Trophoblast cell (in vitro differentiated cells and primary cell): ENCODE results near the gene RBM19.

ENCODE experiments used
- DNase-seq, 2 donors: peaks; one replicate each; pipeline ENCODE4 v3.0.0-alpha.2; 2016
- H2AFZ ChIP-seq: 2 replicates; pipeline ENCODE4 v1.6.1; 2013; ENCODE audit warnings: low read length, moderate library complexity, mild to moderate bottlenecking; ENCODE audit not compliant: insufficient read depth, poor library complexity
- H2AK5ac ChIP-seq: 2 replicates; pipeline ENCODE4 v1.6.1; 2013; ENCODE audit warnings: mild to moderate bottlenecking, low read length
- H2BK120ac ChIP-seq: 2 replicates; pipeline ENCODE4 v1.6.1; 2013; ENCODE audit warnings: low read length, mild to moderate bottlenecking, moderate library complexity; ENCODE audit not compliant: insufficient read depth, poor library complexity
- H2BK12ac ChIP-seq: 2 replicates; pipeline ENCODE4 v1.6.1; 2013; ENCODE audit warnings: mild to moderate bottlenecking, low read length, moderate library complexity
- H2BK5ac ChIP-seq: 2 replicates; pipeline ENCODE4 v1.6.1; 2013; ENCODE audit warnings: low read length, low read depth, moderate library complexity, mild to moderate bottlenecking; ENCODE audit not compliant: poor library complexity
- H3K14ac ChIP-seq: 2 replicates; pipeline ENCODE4 v1.6.1; 2013; ENCODE audit warnings: mild to moderate bottlenecking, low read length
- H3K18ac ChIP-seq: 2 replicates; pipeline ENCODE4 v1.6.1; 2013; ENCODE audit warnings: mild to moderate bottlenecking, low read length
- H3K23ac ChIP-seq: 2 replicates; pipeline ENCODE4 v1.6.1; 2013; ENCODE audit warnings: low read length
- H3K27ac ChIP-seq: 2 replicates; pipeline ENCODE4 v1.5.1; 2013; ENCODE audit warnings: low read depth, mild to moderate bottlenecking, inconsistent platforms, low read length, moderate library complexity
- H3K27me3 ChIP-seq: 2 replicates; pipeline ENCODE4 v1.6.1; 2013; ENCODE audit warnings: inconsistent platforms, mild to moderate bottlenecking, low read length, moderate library complexity; ENCODE audit not compliant: insufficient read depth
- H3K36me3 ChIP-seq, 2 experiments: 1 replicate in 1 of 2; 2 replicates in 1 of 2; pipeline ENCODE4 v1.6.1; 2013; ENCODE audit warnings: low read length in 2 of 2, mild to moderate bottlenecking in 2 of 2, moderate library complexity in 1 of 2; ENCODE audit not compliant: insufficient read depth in 2 of 2, control insufficient read depth in 1 of 2
- H3K4ac ChIP-seq: 2 replicates; pipeline ENCODE4 v1.6.1; 2013; ENCODE audit warnings: low read depth, mild to moderate bottlenecking, low read length, moderate library complexity
- H3K4me1 ChIP-seq, 2 experiments: 1 replicate in 1 of 2; 2 replicates in 1 of 2; pipeline ENCODE4 v1.6.1; 2013; ENCODE audit warnings: low read length in 2 of 2, mild to moderate bottlenecking in 2 of 2, moderate library complexity in 1 of 2; ENCODE audit not compliant: insufficient read depth in 2 of 2, control insufficient read depth in 1 of 2
- H3K4me2 ChIP-seq: 2 replicates; pipeline ENCODE4 v1.6.1; 2013; ENCODE audit warnings: inconsistent platforms, mild to moderate bottlenecking, low read length, moderate library complexity
- H3K4me3 ChIP-seq: 2 replicates; pipeline ENCODE4 v1.5.1; 2013; ENCODE audit warnings: mild to moderate bottlenecking, low read depth, low read length, inconsistent platforms
- H3K79me1 ChIP-seq: one replicate; pipeline ENCODE4 v1.6.1; 2013; ENCODE audit warnings: low read length
- H3K79me2 ChIP-seq: 2 replicates; pipeline ENCODE4 v1.6.1; 2013; ENCODE audit warnings: low read length, mild to moderate bottlenecking; ENCODE audit not compliant: control insufficient read depth, insufficient read depth, poor library complexity
- H3K9ac ChIP-seq: 2 replicates; pipeline ENCODE4 v1.6.1; 2013; ENCODE audit warnings: mild to moderate bottlenecking, low read length
- H3K9me3 ChIP-seq: 2 replicates; pipeline ENCODE4 v1.6.1; 2013; ENCODE audit warnings: low read depth, mild to moderate bottlenecking, control low read depth, inconsistent platforms, low read length; ENCODE audit not compliant: insufficient read depth
- H4K12ac ChIP-seq: 2 replicates; pipeline ENCODE4 v1.6.1; 2013; ENCODE audit warnings: low read depth, mild to moderate bottlenecking, low read length, moderate library complexity
- H4K8ac ChIP-seq: 2 replicates; pipeline ENCODE4 v1.6.1; 2013; ENCODE audit warnings: low read depth, mild to moderate bottlenecking, low read length, moderate library complexity
- H4K91ac ChIP-seq: one replicate; pipeline ENCODE4 v1.6.1; 2013; ENCODE audit warnings: low read depth, mild to moderate bottlenecking, low read length, moderate library complexity
- WGBS: extraction: QIAGEN DNeasy Blood & Tissue Kit; methylation state at CpG from one replicate; pipeline ENCODE4 v1.1.7; 2013; ENCODE audit warnings: missing lambda C conversion rate; ENCODE audit not compliant: insufficient read length, insufficient coverage; ENCODE audit errors: extremely low coverage; 5-methylcytosine and 5-hydroxymethylcytosine counted together

The RBM19 gene

DNA sequence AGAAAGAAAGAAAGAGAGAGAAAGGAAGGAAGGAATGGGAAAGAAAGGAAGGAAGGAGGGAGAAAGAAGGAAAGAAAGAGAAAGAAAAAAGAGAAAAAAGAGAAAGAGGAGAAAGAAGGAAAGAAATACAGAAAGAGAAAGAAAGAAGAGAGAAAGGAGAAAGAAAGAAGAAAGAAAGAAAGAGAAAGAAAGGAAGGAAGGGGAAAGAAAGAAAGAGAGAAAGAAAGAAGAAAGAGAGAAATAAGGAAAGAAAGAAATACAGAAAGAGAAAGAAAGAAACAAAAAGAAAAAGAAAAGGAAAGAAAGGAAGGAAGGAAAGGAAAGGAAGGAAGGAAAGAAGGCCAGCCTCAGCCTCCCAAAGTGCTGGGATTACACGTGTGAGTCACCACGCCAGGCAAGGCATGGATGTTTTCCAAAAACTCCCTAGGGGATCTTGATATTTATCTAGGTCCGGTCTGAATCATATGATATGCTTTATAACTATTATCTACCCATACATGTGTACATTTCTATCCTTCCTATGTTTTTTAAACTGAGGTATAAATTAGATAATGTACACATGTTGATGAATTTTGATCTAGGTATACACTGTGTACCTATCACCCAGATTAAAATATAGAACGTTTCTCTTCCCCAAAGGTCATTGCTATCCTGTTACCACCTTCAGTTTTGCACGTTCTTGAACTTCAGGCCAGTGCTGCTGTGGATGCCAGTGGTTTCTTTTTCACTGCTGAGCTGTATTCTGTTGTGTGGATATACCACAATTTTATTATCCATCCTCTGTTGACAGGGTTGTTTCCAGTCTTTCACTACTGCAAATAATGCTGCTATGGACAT is 177.9 kb downstream of the RBM19 start:
- Histone ChIP-seq H3K79me1 (no peaks in the 10 kb centered on the region), H3K27me3 (no peaks in the 10 kb centered on the region), H3K4me3 (no peak overlapping the region), H3K9ac (no peak overlapping the region), H3K4ac (no peak overlapping the region), H3K27ac (no peak overlapping the region), H4K91ac (no peak overlapping the region), H3K4me1 (no peaks in the 10 kb centered on the region), H3K79me2 (no peaks in the 10 kb centered on the region), H2BK5ac (no peak overlapping the region), H3K23ac (no peak overlapping the region), H2AK5ac (no peak overlapping the region), H2BK12ac (no peak overlapping the region), H4K12ac (no peak overlapping the region), H3K9me3 (no peaks in the 10 kb centered on the region), H3K18ac (no peak overlapping the region), H4K8ac (no peak overlapping the region), H3K4me2 (no peak overlapping the region), H2AFZ (no peak overlapping the region), H2BK120ac (no peak overlapping the region), H3K36me3 (no peaks in the 10 kb centered on the region), H3K14ac (no peak overlapping the region)
- peak; percentile 50 to 78 for DNase-seq
- no CpG with 5 or more reads among the region's 5 CpGs for WGBS

- no peaks in the 10 kb centered on the region for H3K36me3 ChIP-seq
- no peak overlapping the region for H2BK120ac ChIP-seq
- H4K12ac ChIP-seq, result no peak overlapping the region
- no CpG with 5 or more reads among the region's 2 CpGs for WGBS
- H3K4me3 ChIP-seq, result no peak overlapping the region
- no peak overlapping the region for H3K23ac ChIP-seq
- H3K4me1 ChIP-seq, result no peaks in the 10 kb centered on the region
- no peak overlapping the region for H3K14ac ChIP-seq
- no peak overlapping the region for H2AK5ac ChIP-seq
- no peaks in the 10 kb centered on the region for H3K9me3 ChIP-seq
- no peak overlapping the region for H3K18ac ChIP-seq
- no peak overlapping the region for H4K91ac ChIP-seq
- no peak overlapping the region for H4K8ac ChIP-seq
- H3K4me2 ChIP-seq, result no peak overlapping the region
- no peak overlapping the region for H3K27ac ChIP-seq
- H3K79me2 ChIP-seq, result no peaks in the 10 kb centered on the region
- no peak overlapping the region for H3K4ac ChIP-seq
- no peaks in the 10 kb centered on the region for H3K79me1 ChIP-seq
- H3K9ac ChIP-seq, result no peak overlapping the region
- no peaks in the 10 kb centered on the region for H3K27me3 ChIP-seq
- H2AFZ ChIP-seq, result no peak overlapping the region
- DNase-seq, result peak in 1 of 2 donors; percentile 16
- no peak overlapping the region for H2BK5ac ChIP-seq
- H2BK12ac ChIP-seq, result no peak overlapping the region
Measured at GRCh38 chr12:113786107-113786506, 180.0 kb downstream of the RBM19 start.

DNA sequence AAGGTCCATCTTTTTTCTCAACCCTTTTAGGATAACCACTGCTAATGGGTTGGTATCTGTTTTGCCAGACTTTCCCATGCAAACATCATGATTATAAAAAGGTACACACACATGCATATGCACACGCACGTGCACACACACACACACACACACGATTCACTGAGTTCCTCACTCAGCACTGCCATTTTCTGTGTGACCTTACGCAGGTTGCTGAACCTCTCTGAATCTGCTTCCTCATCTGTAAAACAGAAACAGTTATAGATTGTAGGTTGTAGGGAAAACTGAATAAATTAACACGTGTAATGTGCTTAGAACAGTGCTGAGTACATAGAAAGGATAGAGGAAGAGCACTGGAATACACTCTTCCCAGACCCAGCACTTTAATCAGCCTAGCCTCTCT is 182.3 kb downstream of the RBM19 start:
- Histone ChIP-seq H3K9me3 (no peaks in the 10 kb centered on the region), H2BK12ac (no peak overlapping the region), H3K79me1 (no peaks in the 10 kb centered on the region), H4K12ac (no peak overlapping the region), H3K79me2 (no peaks in the 10 kb centered on the region), H3K36me3 (no peaks in the 10 kb centered on the region), H4K8ac (no peak overlapping the region), H2AFZ (no peak overlapping the region), H3K4ac (no peak overlapping the region), H2BK5ac (no peak overlapping the region), H2AK5ac (no peak overlapping the region), H2BK120ac (no peak overlapping the region), H3K4me2 (no peak overlapping the region), H3K9ac (no peak overlapping the region), H3K18ac (no peak overlapping the region), H3K4me3 (no peak overlapping the region), H3K23ac (no peak overlapping the region), H3K27ac (no peak overlapping the region), H3K27me3 (no peaks in the 10 kb centered on the region), H4K91ac (no peak overlapping the region), H3K4me1 (no peaks in the 10 kb centered on the region), H3K14ac (no peak overlapping the region)
- WGBS, result no CpG with 5 or more reads among the region's 5 CpGs
- DNase-seq, result no peak

GRCh38 chr12:113782873-113783272 is 183.3 kb downstream of the RBM19 start:
- no peak overlapping the region for H2BK5ac ChIP-seq
- no peak overlapping the region for H4K91ac ChIP-seq
- WGBS, result no CpG with 5 or more reads among the region's 14 CpGs
- no peak overlapping the region for H3K14ac ChIP-seq
- no peaks in the 10 kb centered on the region for H3K79me1 ChIP-seq
- H3K18ac ChIP-seq, result no peak overlapping the region
- H3K27ac ChIP-seq, result no peak overlapping the region
- H3K4me2 ChIP-seq, result no peak overlapping the region
- no peak overlapping the region for H3K4ac ChIP-seq
- H2AFZ ChIP-seq, result no peak overlapping the region
- no peak overlapping the region for H3K4me3 ChIP-seq
- no peak overlapping the region for H3K23ac ChIP-seq
- H2AK5ac ChIP-seq, result no peak overlapping the region
- H3K4me1 ChIP-seq, result no peaks in the 10 kb centered on the region
- H3K9ac ChIP-seq, result no peak overlapping the region
- H3K36me3 ChIP-seq, result no peaks in the 10 kb centered on the region
- no peaks in the 10 kb centered on the region for H3K9me3 ChIP-seq
- H3K27me3 ChIP-seq, result no peaks in the 10 kb centered on the region
- DNase-seq, result no peak
- H3K79me2 ChIP-seq, result no peaks in the 10 kb centered on the region
- no peak overlapping the region for H2BK12ac ChIP-seq
- H4K8ac ChIP-seq, result no peak overlapping the region
- no peak overlapping the region for H2BK120ac ChIP-seq
- no peak overlapping the region for H4K12ac ChIP-seq
